Fibroblast of skin of back (primary cell): ENCODE data around the gene KIF9.
A peak's percentile ranks its signal among the peaks of the same experiment; 100 is the strongest.
"Not testable (repeated sequence)": the region's sequence is repeated elsewhere in the genome, so short reads cannot be mapped to it uniquely, and the experiment has no call there.

ENCODE experiments used
- DNase-seq: peaks from one replicate; pipeline ENCODE4 v3.0.0-alpha.2; 2013

The KIF9 gene

GRCh38 chr3:47250309-47251060, 32.1 kb downstream of the KIF9 start:
- peak; percentile 28 for DNase-seq

GRCh38 chr3:47247131-47248064, 35.2 kb downstream of the KIF9 start:
- no peak for DNase-seq

- DNase-seq = no peak
Observed at GRCh38 chr3:47245271-47245670, 37.3 kb downstream of the KIF9 start.

GRCh38 chr3:47244531-47245100, 38.0 kb downstream of the KIF9 start:
- DNase-seq = no peak

- DNase-seq = no peak
Observed at GRCh38 chr3:47243419-47244147, 39.0 kb downstream of the KIF9 start.

- DNase-seq = no peak
Observed at GRCh38 chr3:47239929-47240328, 42.7 kb downstream of the KIF9 start.

- no peak for DNase-seq
Observed at GRCh38 chr3:47238017-47238416, 44.6 kb downstream of the KIF9 start.

GRCh38 chr3:47228088-47228487, 54.5 kb downstream of the KIF9 start:
- DNase-seq = no peak

GRCh38 chr3:47227678-47228077, 54.9 kb downstream of the KIF9 start:
- no peak for DNase-seq

GRCh38 chr3:47225310-47225906, 57.2 kb downstream of the KIF9 start:
- DNase-seq = peak; percentile 57

- DNase-seq = no peak
Observed at GRCh38 chr3:47223755-47224154, 58.8 kb downstream of the KIF9 start.

- DNase-seq = no peak
Observed at GRCh38 chr3:47221798-47222197, 60.8 kb downstream of the KIF9 start.

GRCh38 chr3:47210863-47211405, 71.7 kb downstream of the KIF9 start:
- no peak for DNase-seq

- not testable (repeated sequence) for DNase-seq
Observed at GRCh38 chr3:47206022-47206421, 76.6 kb downstream of the KIF9 start.

- DNase-seq = no peak
Observed at GRCh38 chr3:47204875-47205274, 77.7 kb downstream of the KIF9 start.

GRCh38 chr3:47202542-47202941, 80.1 kb downstream of the KIF9 start:
- no peak for DNase-seq

GRCh38 chr3:47197287-47197686, 85.3 kb downstream of the KIF9 start:
- no peak for DNase-seq

GRCh38 chr3:47194994-47195393, 87.6 kb downstream of the KIF9 start:
- no peak for DNase-seq

GRCh38 chr3:47193871-47194859, 88.4 kb downstream of the KIF9 start:
- no peak for DNase-seq

GRCh38 chr3:47186285-47186684, 96.3 kb downstream of the KIF9 start:
- DNase-seq = no peak

GRCh38 chr3:47181685-47182084, 100.9 kb downstream of the KIF9 start:
- DNase-seq = not testable (repeated sequence)
